Activated CD8-positive, alpha-beta memory T cell treated with anti-CD3 and anti-CD28 coated beads, Interleukin-2, amount 50 U/mL, for 24 hours (primary cell): ENCODE data around the gene LCP1.

Experiments used
- DNase-seq: peaks from one replicate; pipeline ENCODE4 v3.0.0-alpha.2; 2020; ENCODE audit errors: extremely low read depth

Gene LCP1

DNA sequence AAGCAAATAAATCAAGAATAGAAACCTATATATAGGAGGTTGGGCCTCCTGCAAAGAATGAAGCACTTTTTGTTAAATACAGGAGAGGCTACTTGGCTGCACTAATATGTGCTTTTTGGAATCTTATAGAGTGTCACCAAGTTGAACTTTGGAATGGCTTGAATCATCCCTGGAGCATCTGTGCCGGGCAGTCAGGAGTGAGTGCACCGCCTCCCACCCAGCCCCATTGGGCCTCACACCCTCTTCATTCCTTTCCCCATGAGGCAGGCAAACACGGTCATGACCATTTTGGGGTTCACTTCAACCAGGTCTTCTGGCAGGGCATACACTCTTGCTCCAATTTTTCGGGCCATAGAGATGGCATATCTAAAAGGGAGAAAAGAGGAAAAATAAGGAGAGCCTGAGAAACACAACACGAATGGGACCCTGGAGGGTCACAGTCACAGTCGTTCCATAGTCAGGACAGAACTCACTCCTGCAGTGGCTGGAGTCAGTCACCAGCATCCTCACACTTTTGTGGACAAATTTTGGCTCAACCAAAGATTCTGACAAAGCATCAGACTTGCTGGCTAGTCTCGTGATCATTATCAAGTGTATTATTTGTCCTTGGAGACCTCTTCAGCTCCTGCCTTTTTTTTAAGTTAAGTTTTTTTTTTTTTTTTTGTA, 54.5 kb downstream of the LCP1 start:
- no peak for DNase-seq

DNA sequence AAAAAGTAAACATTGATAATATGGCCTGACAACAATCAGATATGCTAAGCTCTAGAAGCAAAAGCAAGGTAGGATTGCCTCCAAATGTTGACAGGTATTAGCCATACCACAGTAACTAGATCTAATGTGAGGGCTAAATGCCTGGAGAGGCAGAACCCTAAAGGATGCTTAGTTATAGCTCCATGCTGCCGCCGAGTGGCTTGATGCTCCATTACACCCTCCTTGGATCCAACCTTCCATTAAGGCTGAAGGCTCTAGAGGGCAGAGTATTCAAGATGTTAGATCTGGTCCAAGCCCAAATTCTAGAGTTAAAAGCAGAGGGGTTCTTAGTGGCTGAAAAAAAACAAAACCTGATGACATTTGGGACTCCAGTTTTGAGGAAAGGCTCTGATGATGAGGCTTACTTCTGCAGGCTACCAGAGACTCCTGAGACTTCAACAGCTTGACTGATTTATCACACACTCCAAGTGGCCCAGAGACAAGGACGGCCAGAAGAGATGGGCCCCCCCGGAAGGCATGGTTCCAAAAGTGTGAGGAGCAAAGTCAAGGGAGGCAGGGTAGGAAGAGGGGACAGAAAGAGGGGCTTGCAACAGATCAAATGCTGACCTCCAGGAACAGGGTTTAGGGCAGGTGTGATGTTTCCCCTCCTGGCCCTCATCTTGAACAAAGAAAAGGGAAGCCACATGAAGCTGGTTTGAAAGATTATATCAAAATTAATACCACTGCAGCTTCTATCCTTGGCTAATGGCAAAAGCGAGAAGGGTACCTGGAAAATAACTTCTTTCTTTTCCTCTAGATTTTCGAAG, 55.2 kb downstream of the LCP1 start:
- peak; percentile 35 for DNase-seq

DNA sequence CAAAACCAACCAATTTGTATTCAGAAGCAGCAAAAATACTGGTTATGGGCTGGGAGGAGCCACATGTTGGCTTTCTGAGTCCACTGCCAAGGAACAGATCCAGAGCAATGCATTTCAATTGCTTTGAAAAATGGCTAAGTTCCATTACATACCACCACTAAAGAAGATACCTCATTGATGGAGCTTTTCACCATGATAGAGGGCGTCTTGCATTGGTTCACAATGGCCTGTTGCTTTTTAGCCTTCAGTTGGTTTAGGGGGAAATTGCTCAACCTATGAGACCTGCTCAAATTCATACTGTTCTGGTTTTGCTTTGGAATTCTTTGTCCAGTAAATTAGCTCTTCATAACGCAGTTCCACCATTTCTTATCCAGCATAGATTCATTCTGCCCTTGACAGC, 55.9 kb downstream of the LCP1 start:
- no peak for DNase-seq

DNA sequence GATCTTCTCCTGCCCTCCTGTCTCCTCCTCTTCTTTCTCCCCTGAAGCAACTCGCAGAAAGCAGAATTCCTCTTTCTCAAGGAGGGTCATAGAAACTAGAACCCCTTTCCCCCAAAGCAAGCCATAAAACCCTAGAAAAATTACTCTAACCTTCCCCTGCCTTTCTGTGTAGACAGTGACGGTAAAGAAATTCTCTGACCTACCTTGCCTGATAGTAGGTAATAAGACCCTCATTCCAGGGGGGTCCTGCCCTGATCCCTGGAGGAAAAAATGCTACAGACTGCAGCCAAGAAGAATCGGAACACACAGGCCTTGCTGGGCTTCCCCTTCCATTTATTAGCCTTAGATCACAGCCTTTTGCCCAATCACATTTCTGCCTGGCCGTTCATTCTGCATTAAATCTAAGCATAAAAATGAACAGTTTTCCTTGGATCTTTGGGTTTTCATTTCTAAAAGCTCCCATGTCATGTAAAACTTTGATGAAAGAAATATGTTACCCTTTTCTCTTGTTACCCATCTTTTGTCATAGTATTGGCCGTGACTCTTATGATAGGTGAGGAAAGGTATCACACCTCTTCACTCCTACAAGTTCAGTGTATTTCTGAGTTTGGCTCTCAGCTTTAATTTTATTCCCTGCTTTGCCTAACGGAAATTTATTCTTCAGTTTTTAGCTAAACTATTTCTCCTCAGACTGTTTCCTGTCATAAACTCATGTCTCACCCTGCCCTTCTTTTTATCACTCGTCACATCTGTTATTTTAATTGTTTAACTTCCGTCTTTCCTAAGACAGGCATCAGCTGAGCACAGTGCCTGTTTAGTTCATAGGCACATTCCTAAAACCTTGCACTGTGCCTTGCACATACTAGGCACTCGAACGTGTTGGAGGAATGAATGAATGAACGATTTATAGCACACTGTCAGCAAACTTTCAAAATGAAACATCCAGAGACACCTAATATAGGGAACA, 56.7 kb downstream of the LCP1 start:
- no peak for DNase-seq

DNA sequence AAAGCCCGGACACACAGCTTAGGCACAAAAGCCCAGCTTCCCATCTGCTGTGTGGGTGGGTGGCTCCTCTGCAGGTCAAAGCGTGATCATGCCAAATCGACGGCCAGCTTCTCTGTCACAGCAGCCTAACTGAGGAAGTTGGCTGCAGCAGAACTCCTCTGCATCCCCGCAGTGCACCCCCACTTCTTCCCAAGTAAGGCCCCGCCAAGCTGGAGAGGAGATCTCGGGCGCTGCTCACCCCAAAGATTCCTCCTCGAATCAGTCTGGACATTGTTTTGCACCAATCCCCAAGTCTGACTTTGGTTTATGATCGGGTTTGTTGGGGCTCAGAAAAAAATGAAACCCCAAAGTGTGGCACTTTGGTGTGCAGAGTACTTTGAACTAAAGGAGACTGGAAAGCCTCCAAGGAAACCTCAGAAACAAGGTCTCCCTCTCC, 57.4 kb downstream of the LCP1 start:
- DNase-seq: no peak

DNA sequence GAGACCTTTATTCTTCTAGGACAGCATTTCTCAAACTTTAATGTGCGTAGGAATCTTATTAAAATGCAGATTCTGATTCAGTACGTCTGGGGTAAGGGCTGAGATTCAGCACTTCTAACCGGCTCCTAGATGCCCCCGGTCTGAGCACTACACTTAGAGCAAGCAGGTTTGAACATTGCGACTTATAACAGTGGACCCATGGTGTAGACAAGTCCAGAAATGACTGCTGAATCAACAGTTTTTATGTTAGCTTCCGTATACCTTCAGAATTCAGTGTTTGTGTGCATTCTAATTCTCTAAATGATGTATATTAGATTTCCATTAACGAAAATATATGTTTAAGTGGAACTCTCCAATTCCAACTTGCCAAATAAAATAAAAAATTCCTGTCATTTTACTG, 59.7 kb downstream of the LCP1 start:
- DNase-seq: no peak

DNA sequence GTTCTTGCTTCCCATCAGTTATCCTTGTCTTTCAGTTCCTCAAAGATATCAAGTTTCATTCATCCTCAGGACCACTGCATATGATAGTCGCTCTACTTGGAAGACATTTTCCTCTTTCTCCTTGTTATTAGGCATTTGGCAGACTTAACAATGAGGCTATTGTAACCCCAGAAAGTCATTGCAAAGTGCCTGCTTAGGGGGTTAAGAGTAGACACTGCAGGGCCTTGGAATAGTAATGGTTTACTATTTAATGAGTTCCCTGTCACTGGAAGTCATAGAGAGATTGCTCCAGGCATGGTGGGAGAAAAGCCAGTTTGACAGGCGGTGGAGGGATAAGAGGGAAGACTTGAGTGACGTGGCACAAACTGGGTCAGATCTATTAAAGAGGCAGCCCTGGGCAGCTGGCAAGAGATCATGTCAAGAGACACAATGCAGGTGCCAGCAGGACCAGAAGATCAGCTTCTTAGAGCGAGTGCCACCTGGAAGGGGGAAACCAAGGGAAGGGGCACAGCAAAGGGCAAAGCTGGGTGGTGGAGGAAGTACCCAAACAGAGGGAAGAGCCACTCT, 60.3 kb downstream of the LCP1 start:
- DNase-seq: no peak

DNA sequence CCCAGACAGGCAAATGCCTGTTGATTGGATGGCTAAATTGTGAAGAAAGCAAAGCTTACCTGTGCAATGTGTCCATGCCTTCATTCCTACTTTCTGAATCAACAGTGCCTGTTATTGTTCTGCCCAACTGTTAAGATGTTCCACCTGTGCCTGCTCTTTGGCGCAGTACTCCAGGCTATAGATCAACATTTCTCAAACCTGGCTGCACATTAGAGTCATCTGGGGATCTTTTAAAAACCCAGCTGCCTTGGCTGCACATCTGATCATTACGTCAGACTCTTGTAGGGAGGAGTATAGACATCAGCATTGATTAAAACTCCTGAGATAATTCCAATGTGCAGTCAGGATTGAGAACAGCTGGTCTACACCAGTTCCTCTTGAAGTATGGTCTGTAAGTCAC, 60.9 kb downstream of the LCP1 start:
- DNase-seq: no peak

DNA sequence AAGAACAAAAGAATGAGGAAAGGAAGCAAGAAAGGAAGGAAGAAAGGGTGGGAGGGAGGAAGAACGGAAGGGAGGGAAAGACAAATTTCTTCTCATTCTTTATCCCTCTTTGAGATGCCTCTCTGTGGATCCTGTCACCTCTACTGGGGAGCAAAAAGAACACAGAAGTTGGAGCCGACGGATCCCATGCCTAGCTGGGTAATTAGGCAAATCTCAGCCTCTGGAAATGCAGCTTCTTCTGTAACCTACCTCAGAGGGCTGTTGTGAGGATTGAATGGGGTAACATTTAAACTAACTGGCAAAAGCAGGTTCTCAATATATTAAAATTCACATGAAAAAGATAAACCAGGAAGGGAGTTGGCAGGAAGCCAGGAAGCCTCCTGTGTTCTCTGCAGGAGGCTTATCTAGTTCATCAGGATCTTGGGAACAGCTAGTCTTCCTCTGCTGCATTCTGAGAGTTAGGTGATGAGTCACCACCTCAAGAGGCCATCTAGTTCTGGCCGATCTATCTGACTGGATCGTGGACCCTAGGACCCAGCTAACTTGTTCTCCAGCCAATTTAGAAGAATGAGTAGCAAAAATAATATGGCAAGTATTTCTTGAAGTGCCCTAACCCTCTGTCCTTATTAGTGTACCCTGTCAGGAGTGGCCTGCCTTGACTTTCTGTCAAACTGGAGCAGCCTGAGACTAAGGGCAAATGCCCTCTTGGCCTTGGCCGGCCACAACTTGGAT, 61.9 kb downstream of the LCP1 start:
- no peak for DNase-seq

DNA sequence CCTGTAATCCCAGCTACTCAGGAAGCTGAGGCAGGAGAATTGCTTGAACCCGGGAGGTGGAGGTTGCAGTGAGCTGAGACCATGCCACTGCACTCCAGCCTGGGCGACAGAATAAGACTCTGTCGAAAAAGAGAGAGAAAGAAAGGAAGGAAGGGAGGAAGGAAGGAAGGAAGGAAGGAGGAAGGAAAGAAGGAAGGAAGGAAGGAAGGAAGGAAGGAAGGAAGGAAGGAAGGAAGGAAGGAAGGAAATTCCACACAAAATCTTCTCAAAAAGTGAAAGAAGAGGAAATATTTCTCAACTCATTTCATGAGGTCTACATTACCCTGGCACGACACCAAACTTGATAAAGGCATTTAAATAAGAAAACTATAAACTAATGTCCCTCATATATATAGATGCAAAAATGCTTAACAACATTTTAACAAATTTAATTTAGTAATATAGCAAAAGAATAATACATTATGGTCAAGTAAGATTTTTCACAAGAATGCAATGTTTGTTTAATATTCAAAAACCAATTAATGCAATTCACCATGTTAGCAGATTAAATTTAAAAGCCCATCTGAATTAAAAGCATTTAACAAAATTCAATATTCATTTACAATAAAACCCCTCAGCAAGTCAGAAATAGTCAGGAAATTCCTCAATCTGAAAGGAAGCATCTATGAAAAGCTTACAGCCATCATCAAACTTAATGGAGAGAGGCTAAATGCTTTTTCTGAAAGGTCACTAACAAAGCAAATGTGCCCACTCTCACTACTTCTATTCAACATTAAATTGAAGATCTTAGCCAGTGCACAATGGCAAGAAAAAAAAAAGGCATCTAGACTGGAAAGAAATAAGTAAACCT, 65.1 kb downstream of the LCP1 start:
- no peak for DNase-seq

DNA sequence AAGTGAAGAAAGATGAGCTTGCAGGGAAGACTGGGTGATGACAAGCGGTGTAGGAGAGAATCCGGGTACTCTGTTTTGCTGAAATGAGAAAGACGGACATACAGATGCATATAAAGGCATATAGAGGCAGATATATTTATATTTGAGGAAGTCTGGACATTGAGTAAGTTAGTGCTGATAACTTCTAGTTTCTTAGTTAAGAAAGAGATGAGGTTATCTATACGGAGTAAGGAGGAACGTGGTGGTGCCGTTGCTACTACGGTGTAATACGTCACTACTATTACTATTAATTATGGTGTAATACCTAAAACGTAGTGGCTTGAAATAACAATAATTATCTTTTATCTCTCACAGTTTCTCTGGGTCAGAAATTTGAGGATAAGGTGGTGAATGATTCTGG, 67.4 kb downstream of the LCP1 start:
- no peak for DNase-seq

DNA sequence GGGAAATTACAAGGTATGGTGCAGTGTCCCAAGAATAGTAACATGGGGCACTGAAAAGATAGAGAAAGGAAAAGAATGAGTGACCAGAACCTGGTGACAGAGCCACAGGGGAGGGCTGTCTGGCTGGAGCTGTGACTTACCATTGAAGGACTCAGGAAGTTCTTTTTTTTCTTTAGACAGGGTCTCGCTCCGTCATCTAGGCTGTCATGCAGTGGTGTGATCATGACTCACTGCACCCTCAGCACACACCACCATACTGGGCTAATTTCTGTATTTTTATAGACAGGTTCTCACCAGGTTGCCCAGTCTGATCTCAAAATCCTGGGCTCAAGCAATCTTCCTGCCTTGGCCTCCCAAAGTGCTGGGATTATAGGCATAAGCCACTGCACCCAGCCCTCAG, 68.4 kb downstream of the LCP1 start:
- no peak for DNase-seq

DNA sequence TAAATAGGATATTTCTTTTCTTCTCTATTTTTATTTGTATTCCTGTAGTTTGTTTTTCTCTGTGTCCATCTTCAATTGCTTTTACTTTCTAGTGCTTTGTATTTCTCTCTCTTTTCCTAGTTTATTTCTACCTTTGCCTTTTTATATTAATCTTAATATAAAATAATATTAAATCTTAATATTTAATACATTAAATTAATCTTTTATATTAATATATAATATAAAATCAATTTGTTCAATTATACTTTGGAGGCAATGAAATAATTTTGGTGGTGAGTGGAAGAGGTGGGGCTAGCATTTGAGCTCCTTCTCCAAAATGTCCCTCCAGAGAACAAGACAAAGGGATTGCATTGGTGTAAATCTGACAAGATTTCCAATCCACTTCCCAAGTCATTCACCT, 70.8 kb downstream of the LCP1 start:
- DNase-seq: no peak

DNA sequence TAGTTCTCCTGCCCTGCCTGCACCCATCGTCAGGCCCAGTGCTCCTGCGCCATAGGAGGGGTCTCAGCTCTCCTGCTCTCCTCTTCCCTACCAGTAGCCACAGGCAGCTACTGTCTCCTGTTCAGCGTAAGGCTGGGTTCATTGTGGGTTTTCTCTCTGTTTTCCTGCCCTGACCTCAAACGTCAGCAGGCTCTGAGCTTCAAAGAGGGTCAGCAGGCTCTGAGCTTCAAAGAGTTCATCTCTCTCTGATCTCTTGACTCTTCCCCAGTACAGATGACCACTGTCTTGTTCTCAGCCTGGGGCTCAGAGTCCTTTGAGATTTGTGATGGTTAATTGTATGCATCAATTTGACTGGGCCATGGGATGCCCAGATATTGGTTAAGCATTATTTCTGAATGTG, 72.5 kb downstream of the LCP1 start:
- DNase-seq: no peak

DNA sequence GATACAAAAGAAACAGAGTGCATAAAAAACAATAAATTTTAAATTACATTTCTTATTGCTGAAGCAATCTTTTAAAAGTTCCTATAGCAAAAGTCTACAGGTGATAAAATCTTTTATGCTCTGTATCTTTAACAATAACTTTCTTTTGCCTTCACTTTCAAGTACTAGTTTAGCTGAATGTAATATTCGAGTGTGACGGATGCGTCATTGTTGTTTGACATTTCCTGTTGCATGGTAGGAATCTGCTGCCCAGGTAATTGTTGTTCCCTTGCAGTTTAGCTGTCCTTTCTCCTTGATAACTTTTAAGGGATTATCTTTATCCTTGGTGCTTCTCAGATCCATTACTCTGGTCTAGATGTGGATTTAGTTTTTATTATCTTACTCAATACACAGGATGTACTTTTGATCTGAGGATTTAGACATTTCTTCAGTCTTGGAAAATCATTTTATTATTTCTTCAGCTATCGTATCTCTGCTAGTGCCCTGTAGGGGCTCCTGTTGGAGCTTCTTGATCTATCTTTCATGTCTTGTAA, 75.1 kb downstream of the LCP1 start:
- no peak for DNase-seq

DNA sequence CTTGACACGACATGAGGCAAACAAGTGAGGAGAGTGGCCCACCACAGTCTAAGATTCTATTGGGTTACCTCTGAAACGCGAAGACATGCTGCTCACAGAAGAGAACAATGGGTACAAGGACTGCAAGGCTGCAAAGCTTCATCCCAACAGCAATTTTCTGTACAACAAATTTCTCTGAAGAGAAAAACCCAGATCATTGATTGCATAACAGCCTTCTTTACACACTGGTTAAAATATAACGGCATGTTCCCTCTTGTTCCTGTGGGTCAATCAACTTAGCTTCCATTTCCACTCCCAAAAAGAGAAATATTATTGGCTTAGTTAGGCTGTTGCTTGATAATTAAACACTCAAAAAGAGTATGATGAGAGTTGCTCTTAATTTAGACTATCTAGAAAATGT, 77.1 kb downstream of the LCP1 start, which contains the start of gene CPB2:
Gene CPB2, minus strand, starts transcription at position 166 of the 400 bp plus-strand sequence. Its CDS starts 24 bp downstream, at position 142.
- no peak for DNase-seq

DNA sequence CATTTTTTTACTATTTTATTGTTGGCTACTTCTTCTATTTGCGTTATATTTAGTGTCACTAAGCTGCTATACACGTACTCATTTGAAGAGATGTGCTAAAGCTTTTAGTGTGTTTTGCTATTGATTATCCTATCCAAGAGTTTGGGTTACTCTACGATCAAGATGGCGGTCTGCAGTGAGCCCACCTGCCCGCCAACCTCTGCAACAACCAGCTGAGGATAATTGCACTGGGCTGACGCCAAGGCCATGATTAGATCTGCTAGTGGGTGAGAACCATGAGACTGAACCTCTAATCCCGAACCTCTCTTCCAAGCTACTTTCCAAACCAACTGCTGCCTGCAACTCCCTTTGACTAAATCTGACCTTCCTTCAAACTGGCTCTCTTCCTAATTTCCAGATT, 78.9 kb downstream of the LCP1 start:
- no peak for DNase-seq

DNA sequence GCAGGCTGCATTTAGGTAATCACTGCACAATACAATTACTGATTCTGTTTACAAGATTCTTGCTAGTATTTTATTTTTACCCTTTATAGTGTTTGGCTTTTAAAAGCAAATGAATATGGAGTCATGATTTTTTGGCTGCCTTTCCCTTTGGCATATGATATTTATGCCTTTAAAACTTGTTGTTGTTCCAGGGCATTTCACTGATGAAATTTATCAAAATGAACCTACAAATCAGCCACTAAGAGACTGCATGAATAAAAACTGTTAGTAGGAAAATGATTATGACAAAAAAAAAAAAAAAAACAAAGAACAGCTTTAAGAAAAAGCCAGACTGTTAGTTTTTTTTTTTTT, 79.7 kb downstream of the LCP1 start:
- no peak for DNase-seq

DNA sequence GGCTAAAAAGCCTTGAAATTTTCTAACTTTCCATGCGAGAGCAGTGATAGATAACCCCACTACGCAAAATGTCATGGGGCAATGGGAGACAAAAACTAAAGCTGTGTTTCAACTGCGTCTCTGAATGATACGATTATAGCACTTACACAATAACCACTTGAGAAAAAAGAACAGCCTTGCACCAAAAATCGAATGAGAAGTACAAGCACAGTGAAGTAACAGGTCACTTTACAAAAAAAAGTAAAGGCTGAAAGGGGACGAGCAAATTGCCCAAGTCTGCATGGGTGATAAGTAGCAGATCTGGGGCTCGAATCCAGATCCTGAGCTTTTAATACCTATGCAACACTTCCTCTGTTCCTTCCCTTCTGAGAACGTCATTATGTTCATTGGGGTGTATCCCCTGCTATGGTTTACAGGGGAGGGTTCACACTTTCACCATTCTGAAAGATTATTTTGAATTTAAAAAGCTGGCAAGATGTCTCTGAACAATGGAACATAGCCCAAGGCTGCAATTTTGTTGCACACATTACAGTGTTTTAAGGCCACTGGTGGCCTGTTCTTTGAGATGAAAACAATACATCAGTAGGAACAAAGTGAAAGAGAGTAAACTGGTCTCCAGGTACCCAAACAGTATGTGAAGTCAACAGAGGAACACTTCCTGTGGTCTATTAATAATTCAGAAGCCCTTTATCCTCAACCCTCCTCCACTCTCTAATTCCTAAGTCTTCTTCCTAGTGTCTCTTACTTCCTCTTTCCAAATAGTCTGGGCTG, 80.3 kb downstream of the LCP1 start:
- DNase-seq: no peak
